Prostate gland (tissue), 2 donors: ENCODE results near the gene ZC3H10. TPM values are rescaled to one million over a fixed set of nuclear protein-coding genes. Genes with fewer than 3 reads are reported as not detected.

ENCODE experiments used
- DNase-seq: peaks from one replicate; pipeline ENCODE4 v3.0.0-alpha.2; 2019; ENCODE audit warnings: low spot score
- H3K27ac ChIP-seq, 2 donors: fragments of 200-600 bp; sonication (generic); 2 replicates each; pipeline ENCODE4 v1.5.1; 2017 to 2019
- H3K27me3 ChIP-seq: fragments of 200-600 bp; sonication (generic); replicated peaks from 2 replicates; pipeline ENCODE4 v1.5.1; 2019; ENCODE audit not compliant: insufficient read depth
- H3K36me3 ChIP-seq, 2 donors: fragments of 200-600 bp; sonication (generic); 1 replicate in 1 of 2; 2 replicates in 1 of 2; pipeline versions ENCODE4 v1.5.1 to v1.8.1; 2017 to 2019
- H3K4me1 ChIP-seq: fragments of 200-600 bp; sonication (generic); replicated peaks from 2 replicates; pipeline ENCODE4 v1.5.1; 2019
- H3K4me3 ChIP-seq, 2 donors: fragments of 200-600 bp; sonication (generic); 2 replicates each; pipeline ENCODE4 v1.5.1; 2017 to 2019
- H3K9me3 ChIP-seq: fragments of 200-600 bp; sonication (generic); 2 replicates; pipeline ENCODE4 v1.5.1; 2017
- CTCF ChIP-seq, 4 experiments: fragments of 200-600 bp in 2 of 4; fragments of 450-650 bp in 2 of 4; sonication (generic) in 2 of 4; IDR thresholded peaks; 1 replicate in 3 of 4; 2 replicates in 1 of 4; pipeline ENCODE4 v1.5.1; 2016 to 2019; ENCODE audit warnings: antibody characterized with exemption in 4 of 4, mild to moderate bottlenecking in 2 of 4, moderate library complexity in 2 of 4
- POLR2A ChIP-seq: fragments of 450-650 bp; IDR thresholded peaks from one replicate; pipeline ENCODE4 v1.6.1; 2016; ENCODE audit warnings: antibody characterized with exemption, mild to moderate bottlenecking
- POLR2AphosphoS5 ChIP-seq: sonication (generic); formaldehyde crosslinking; IDR thresholded peaks from one replicate; pipeline ENCODE4 v1.6.1; 2017; ENCODE audit warnings: antibody characterized with exemption
- WGBS: methylation state at CpG from one replicate; pipeline ENCODE4 v1.1.5; 2018; 5-methylcytosine and 5-hydroxymethylcytosine counted together
- intact Hi-C: fragments of 100-400 bp; cut with DNase I; formaldehyde crosslinking; loops from one replicate; pipeline ENCODE4 v1.14.2; 2022
- total RNA-seq, 2 donors: library from RNA; depleted of rRNA; stranded (reverse); fragments of >200 nt; gene quantifications; one replicate each; pipeline ENCODE4 v1.1.0, GENCODE V29; 2016

ZC3H10 gene
- total RNA-seq, 2 donors from 2014 or later: 4.6 to 9.1 TPM

DNA sequence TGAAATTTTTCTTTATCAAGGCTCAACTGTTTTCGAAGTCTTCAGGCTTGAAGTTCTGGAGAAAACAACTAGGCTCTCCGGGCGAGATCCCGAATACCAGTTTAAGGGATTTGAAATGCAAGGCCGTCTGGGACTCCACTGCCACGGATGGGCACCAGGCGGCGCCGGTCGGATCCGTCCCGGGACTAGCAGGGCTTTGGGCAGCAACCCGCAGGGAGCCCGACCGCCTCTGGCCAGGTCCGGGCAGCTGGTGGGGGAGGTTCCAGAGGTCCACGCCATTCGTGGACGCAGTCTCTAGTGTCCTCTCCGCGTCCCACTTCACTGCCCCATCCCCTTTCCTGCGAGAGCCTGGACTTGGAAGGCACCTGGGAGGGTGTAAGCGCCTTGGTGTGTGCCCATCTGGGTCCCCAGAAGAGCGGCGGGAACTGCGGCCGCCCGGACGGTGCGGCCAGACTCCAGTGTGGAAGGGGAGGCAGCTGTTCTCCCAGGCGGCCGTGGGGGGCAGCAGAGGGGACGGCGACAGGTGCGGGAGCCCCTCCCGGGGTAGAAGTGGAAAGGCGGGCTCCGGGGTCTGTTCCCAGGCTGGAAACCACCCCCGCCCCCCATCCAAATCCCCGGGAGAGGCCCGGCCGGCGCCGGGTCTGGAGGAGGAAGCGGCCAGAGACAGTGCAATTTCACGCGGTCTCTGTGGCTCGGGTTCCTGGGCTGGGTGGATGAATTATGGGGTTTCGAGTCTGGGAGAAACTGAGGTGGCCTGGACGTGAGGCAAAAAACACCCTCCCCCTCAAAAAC is 38.9 kb upstream of the ZC3H10 start:
- Histone ChIP-seq H3K4me1 (no peaks in the 10 kb centered on the region), H3K4me3 (peak overlapping the region; percentile 57 to 69)
- intact Hi-C loops: no loop called here

GRCh38 chr12:56079723-56080555 is 38.1 kb upstream of the ZC3H10 start, which contains the start of gene ERBB3:
Gene ERBB3 (plus strand): TSS chr12:56080165. CDS start chr12:56080301, 136 bp downstream.
- WGBS: 2% methylated on average over 43 of the region's 59 CpGs
- peak in 2 of 4 experiments; percentile 45 to 50 for TF ChIP-seq CTCF (IDR thresholded peaks at IDR 0.05)
- TF ChIP-seq POLR2AphosphoS5: peak; percentile 72
- TF ChIP-seq POLR2A: peak; percentile 80
- Histone ChIP-seq H3K4me3 (peak within 1 kb of the TSS; percentile 57 to 69), H3K9me3 (no peaks in the 10 kb centered on the region), H3K36me3 (no peaks in the 10 kb centered on the region), H3K27me3 (no peaks in the 10 kb centered on the region), H3K27ac (peak within 1 kb of the TSS; percentile 94 to 96), H3K4me1 (no peaks in the 10 kb centered on the region)
- intact Hi-C loops: no loop called here
- peak; percentile 87 for DNase-seq

More for the DNA sequence above, 38.9 kb upstream of the ZC3H10 start:
- Histone ChIP-seq H3K36me3 (no peaks in the 10 kb centered on the region), H3K27me3 (no peaks in the 10 kb centered on the region), H3K27ac (peak overlapping the region; percentile 94 to 96), H3K9me3 (no peaks in the 10 kb centered on the region)
- TF ChIP-seq POLR2AphosphoS5 (peak; percentile 70), POLR2A (peak; percentile 37), CTCF (IDR thresholded peaks at IDR 0.05) (peak; percentile 66 to 93 (median 78))
- 2% methylated on average over 50 of the region's 50 CpGs for WGBS
- DNase-seq: peak; percentile 91

DNA sequence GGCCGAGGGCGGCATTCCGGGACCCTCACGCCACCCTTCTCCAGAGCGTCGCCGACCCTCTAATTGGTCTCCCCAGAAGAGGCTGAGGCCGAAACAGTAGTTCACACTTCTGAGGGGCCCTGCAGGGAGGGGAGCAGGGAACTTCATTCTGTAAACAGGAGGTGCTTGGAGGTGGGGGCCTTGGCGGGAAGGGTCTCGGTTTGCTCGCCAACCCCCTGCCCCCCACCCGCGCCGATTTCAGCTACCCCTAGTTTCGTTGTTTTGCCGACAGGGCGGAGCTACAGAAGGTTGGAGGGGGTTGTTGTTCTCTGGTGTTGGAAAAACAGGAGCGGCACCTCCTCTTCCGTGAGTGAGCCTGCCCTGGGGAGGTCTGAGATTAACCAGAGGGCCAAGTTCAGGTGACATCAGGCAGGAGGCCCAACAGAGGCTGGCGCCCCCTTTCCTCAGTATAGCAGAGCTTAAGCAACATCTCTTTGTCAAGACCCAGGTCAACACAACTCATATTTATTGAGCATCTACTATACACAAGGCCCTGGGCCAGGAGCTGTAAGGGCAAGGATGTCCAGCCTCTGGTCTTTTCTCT is 37.4 kb upstream of the ZC3H10 start:
- WGBS: 32% methylated on average over 12 of the region's 20 CpGs

More for the DNA sequence above, 37.4 kb upstream of the ZC3H10 start:
- H3K4me1 ChIP-seq: no peaks in the 10 kb centered on the region
- H3K27ac ChIP-seq: peak overlapping the region; percentile 94 to 96
- DNase-seq: peak; percentile 42
- TF ChIP-seq POLR2A: peak; percentile 40
- TF ChIP-seq CTCF (IDR thresholded peaks at IDR 0.05): peak in 1 of 4 experiments; percentile 6
- no peak for TF ChIP-seq POLR2AphosphoS5
- no peaks in the 10 kb centered on the region for H3K36me3 ChIP-seq
- intact Hi-C loops: no loop called here
- no peaks in the 10 kb centered on the region for H3K27me3 ChIP-seq
- no peaks in the 10 kb centered on the region for H3K9me3 ChIP-seq
- peak overlapping the region; percentile 57 to 69 for H3K4me3 ChIP-seq
